HCT116 (cell line): ENCODE results near the gene CDCP1. TPM values are rescaled to one million over a fixed set of nuclear protein-coding genes. Genes with fewer than 3 reads are reported as not detected.

ENCODE experiments used
- ATAC-seq: fragments of 200-7000 bp; cut with Tn5 transposase; 2 replicates; pipeline ENCODE4 v1.9.1; 2020; ENCODE audit warnings: mild to moderate bottlenecking, moderate library complexity
- BruUV-seq: library from RNA; stranded (reverse); fragments of 400-500 nt; replicated peaks from 2 replicates; lab custom pipeline; 2021; lab: Mats Ljungman, UMichigan
- CTCF ChIA-PET: fragments of 300-600 bp; sonication (Branson Sonifier 250); formaldehyde crosslinking; loops from one replicate; lab custom pipeline; 2021; ENCODE audit warnings: antibody characterized with exemption; lab: Charles Lee
- POLR2A ChIA-PET: fragments of 300-600, 350-600 bp; sonication (Branson Sonifier 250); formaldehyde crosslinking; loops from one replicate; lab custom pipeline; 2021; ENCODE audit warnings: antibody characterized with exemption; lab: Charles Lee
- RAD21 ChIA-PET, 2 experiments: fragments of 300-600 bp; sonication (Branson Sonifier 250); formaldehyde crosslinking; loops; one replicate each; lab custom pipeline; 2023; ENCODE audit warnings: low total read pairs in 2 of 2; ENCODE audit not compliant: uncharacterized antibody in 2 of 2, unreplicated experiment in 2 of 2, low non-redundant PET in 1 of 2; lab: Charles Lee
- DNase-seq: peaks from one replicate; pipeline ENCODE4 v3.0.0-alpha.2; 2010; ENCODE audit warnings: low read depth, low spot score
- H2AFZ ChIP-seq: fragments of 200-600 bp; shearing (Covaris generic), sonication (generic); 2 replicates; pipeline ENCODE4 v1.6.1; 2017; ENCODE audit warnings: low read depth, mixed run types, mixed read lengths, antibody characterized with exemption, low read length; ENCODE audit not compliant: poor library complexity, severe bottlenecking
- H3K27ac ChIP-seq: 2 replicates; pipeline ENCODE4 v1.5.1; 2012; ENCODE audit warnings: low read depth, low read length
- H3K27me3 ChIP-seq: fragments of 200-600 bp; sonication (generic); 2 replicates; pipeline ENCODE4 v1.6.1; 2016; ENCODE audit warnings: mixed run types, low read length, mixed read lengths; ENCODE audit not compliant: insufficient read depth
- H3K36me3 ChIP-seq, 2 experiments: fragments of 200-500 bp in 1 of 2; fragments of 200-600 bp in 1 of 2; sonication (Bioruptor generic) in 1 of 2; sonication (generic) in 1 of 2; 2 replicates each; pipeline versions ENCODE4 v1.5.1 to v1.6.1; 2014 to 2016; ENCODE audit warnings: low read length in 2 of 2, inconsistent platforms in 1 of 2, mixed read lengths in 1 of 2, mixed run types in 1 of 2; ENCODE audit not compliant: insufficient read depth in 2 of 2, control insufficient read depth in 1 of 2
- H3K4me1 ChIP-seq, 2 experiments: fragments of 200-600 bp in 1 of 2; sonication (generic) in 1 of 2; 2 replicates each; pipeline versions ENCODE4 v1.5.1 to v1.6.1; 2012 to 2017; ENCODE audit warnings: low read length in 2 of 2, inconsistent platforms in 1 of 2, mild to moderate bottlenecking in 1 of 2, mixed read lengths in 1 of 2, mixed run types in 1 of 2, moderate library complexity in 1 of 2; ENCODE audit not compliant: insufficient read depth in 2 of 2, control insufficient read depth in 1 of 2
- H3K4me2 ChIP-seq: fragments of 200-600 bp; sonication (generic); 2 replicates; pipeline ENCODE4 v1.6.1; 2017; ENCODE audit warnings: mixed run types, low read length, mixed read lengths
- H3K4me3 ChIP-seq, 2 experiments: fragments of 200-600 bp in 1 of 2; sonication (generic) in 1 of 2; replicated peaks in 1 of 2; 2 replicates each; pipeline ENCODE4 v1.5.1; 2011 to 2016; ENCODE audit warnings: low read length in 2 of 2, control low read depth in 1 of 2, low read depth in 1 of 2, mild to moderate bottlenecking in 1 of 2, mixed read lengths in 1 of 2, mixed run types in 1 of 2
- H3K79me2 ChIP-seq: fragments of 200-600 bp; sonication (generic); 2 replicates; pipeline ENCODE4 v1.6.1; 2017; ENCODE audit warnings: mild to moderate bottlenecking, mixed run types, low read length, moderate library complexity, mixed read lengths; ENCODE audit not compliant: insufficient read depth
- H3K9ac ChIP-seq: fragments of 200-600 bp; sonication (generic); 2 replicates; pipeline ENCODE4 v1.6.1; 2016; ENCODE audit warnings: low read length, mixed read lengths
- H3K9me2 ChIP-seq: fragments of 200-600 bp; sonication (generic), shearing (Covaris generic); 2 replicates; pipeline ENCODE4 v1.6.1; 2017; ENCODE audit warnings: mixed run types, mild to moderate bottlenecking, moderate library complexity; ENCODE audit not compliant: insufficient read depth
- H3K9me3 ChIP-seq, 2 experiments: fragments of 200-500 bp in 1 of 2; fragments of 200-600 bp in 1 of 2; sonication (Bioruptor generic) in 1 of 2; sonication (generic) in 1 of 2; 2 replicates each; pipeline ENCODE4 v1.6.1; 2014 to 2017; ENCODE audit warnings: low read length in 2 of 2, mixed read lengths in 2 of 2, inconsistent platforms in 1 of 2, low read depth in 1 of 2, mild to moderate bottlenecking in 1 of 2, mixed run types in 1 of 2, moderate library complexity in 1 of 2; ENCODE audit not compliant: control insufficient read depth in 1 of 2, insufficient read depth in 1 of 2
- H4K20me1 ChIP-seq: fragments of 200-600 bp; sonication (generic), shearing (Covaris generic); 2 replicates; pipeline ENCODE4 v1.6.1; 2017; ENCODE audit warnings: mixed run types, mild to moderate bottlenecking, moderate library complexity; ENCODE audit not compliant: insufficient read depth
- ELF1 ChIP-seq: IDR thresholded peaks from 2 replicates; pipeline ENCODE4 v1.6.1; 2012; ENCODE audit warnings: low read depth, borderline replicate concordance
- EZH2 ChIP-seq: fragments of 200-600 bp; sonication (generic); IDR thresholded peaks from 2 replicates; pipeline ENCODE4 v1.6.1; 2017; ENCODE audit warnings: antibody characterized with exemption, mixed run types
- JUND ChIP-seq: IDR thresholded peaks from 2 replicates; pipeline ENCODE4 v1.6.1; 2012
- MAX ChIP-seq: IDR thresholded peaks from 2 replicates; pipeline ENCODE4 v1.6.1; 2012
- POLR2AphosphoS5 ChIP-seq: IDR thresholded peaks from 2 replicates; pipeline ENCODE4 v1.6.1; 2011; ENCODE audit warnings: mild to moderate bottlenecking, low read depth, low read length, moderate library complexity
- TCF7L2 ChIP-seq: IDR thresholded peaks from 2 replicates; pipeline ENCODE4 v1.7.0; 2011; ENCODE audit warnings: borderline replicate concordance, inconsistent platforms; ENCODE audit not compliant: insufficient read depth, insufficient read length; ENCODE audit errors: extremely low read depth
- ZNF274 ChIP-seq: fragments of 200-500 bp; sonication (Bioruptor generic); IDR thresholded peaks from 2 replicates; pipeline ENCODE4 v1.6.1; 2014; ENCODE audit warnings: mild to moderate bottlenecking, low read depth, low read length, inconsistent platforms
- intact Hi-C: fragments of 100-400 bp; cut with micrococcal nuclease; formaldehyde crosslinking; loops from 2 replicates; pipeline ENCODE4 v1.10.0; 2022
- total RNA-seq: library from RNA; stranded (reverse); gene quantifications from one replicate; pipeline ENCODE4 v1.2.1, GENCODE V29; 2021; ENCODE audit not compliant: unreplicated experiment
- TF ChIP-seq, protein P1 (sequence below): IDR thresholded peaks from 2 replicates; pipeline ENCODE4 v1.6.1; 2011; ENCODE audit warnings: mild to moderate bottlenecking, low read length, moderate library complexity; ENCODE audit not compliant: insufficient replicate concordance; ENCODE audit errors: extremely low read depth

CDCP1 gene
- total RNA-seq, 1 experiment from 2014 or later = 196 TPM

DNA sequence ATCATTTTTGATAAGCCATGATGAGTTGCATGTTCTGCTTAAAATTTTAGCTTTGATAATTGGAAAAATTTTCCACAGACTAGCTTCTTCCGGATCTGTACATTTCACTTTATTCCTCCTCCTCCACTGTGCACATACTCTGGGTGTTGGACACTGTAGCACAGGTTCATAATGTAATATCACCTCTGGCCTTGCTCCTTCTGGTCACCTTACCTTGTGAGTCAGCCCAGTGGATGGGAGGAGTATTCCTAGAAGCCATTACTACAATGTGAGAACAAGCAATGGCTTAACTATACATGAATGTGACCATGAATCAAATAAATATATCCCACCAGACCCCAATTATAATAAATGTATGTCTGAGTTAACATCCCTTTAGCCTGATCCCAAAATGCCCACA is 6.1 kb upstream of the CDCP1 start (continued):
- TF ChIP-seq MAX = no peak
- no peak for TF ChIP-seq POLR2AphosphoS5
- no peak for TF ChIP-seq EZH2
- TF ChIP-seq JUND = no peak
- no peak for TF ChIP-seq TCF7L2
- TF ChIP-seq, all 23 proteins: peak for 0

DNA sequence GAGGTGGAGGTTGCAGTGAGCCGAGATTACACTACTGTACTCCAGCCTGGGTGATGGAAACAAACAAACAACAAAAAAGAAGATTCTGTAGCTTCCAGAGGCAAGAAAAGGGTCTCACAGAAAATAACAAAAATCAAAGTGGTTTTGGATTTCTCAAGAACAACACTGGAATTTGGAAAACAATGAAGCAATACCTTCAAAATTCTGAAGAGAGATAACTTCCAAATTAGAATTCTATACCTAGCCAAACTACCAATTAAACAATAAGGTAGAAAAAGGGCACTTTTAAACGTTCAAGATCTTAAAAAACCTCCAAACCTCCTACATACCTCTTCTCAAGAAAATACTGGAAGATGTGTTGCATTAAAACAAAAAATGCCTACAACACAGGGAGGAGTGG is 4.9 kb upstream of the CDCP1 start:
- POLR2A ChIA-PET = no interaction called here
- BruUV-seq = no TSS peak
- H3K36me3 ChIP-seq = 0 out of 4 replicates have a peak, but pooled peaks cover 0 to 3% of the 10 kb centered on the region in 2 experiments
- no peak for ATAC-seq
- no peak overlapping the region for H3K4me3 ChIP-seq
- no peak overlapping the region for H3K27ac ChIP-seq
- peaks cover 8% of the 10 kb centered on the region for H3K79me2 ChIP-seq
- H3K9me2 ChIP-seq = no peaks in the 10 kb centered on the region
- TF ChIP-seq ZNF274 (no peak), MAX (no peak), ELF1 (no peak), JUND (no peak)
- TF ChIP-seq, protein P1, sequence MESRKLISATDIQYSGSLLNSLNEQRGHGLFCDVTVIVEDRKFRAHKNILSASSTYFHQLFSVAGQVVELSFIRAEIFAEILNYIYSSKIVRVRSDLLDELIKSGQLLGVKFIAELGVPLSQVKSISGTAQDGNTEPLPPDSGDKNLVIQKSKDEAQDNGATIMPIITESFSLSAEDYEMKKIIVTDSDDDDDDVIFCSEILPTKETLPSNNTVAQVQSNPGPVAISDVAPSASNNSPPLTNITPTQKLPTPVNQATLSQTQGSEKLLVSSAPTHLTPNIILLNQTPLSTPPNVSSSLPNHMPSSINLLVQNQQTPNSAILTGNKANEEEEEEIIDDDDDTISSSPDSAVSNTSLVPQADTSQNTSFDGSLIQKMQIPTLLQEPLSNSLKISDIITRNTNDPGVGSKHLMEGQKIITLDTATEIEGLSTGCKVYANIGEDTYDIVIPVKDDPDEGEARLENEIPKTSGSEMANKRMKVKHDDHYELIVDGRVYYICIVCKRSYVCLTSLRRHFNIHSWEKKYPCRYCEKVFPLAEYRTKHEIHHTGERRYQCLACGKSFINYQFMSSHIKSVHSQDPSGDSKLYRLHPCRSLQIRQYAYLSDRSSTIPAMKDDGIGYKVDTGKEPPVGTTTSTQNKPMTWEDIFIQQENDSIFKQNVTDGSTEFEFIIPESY = no peak
- TF ChIP-seq, all 23 proteins: peak for 0
- Histone ChIP-seq H4K20me1 (no peaks in the 10 kb centered on the region), H3K27me3 (no peaks in the 10 kb centered on the region), H3K4me1 (peaks cover 4 to 37% of the 10 kb centered on the region in 2 experiments), H3K9me3 (peaks cover 0 to 4% of the 10 kb centered on the region in 2 experiments; a peak in 2 of 4 replicates), H3K9ac (no peak overlapping the region), H3K4me2 (no peak overlapping the region), H2AFZ (no peak overlapping the region)
- intact Hi-C loops = no loop called here
- no peak for DNase-seq
- ChIA-PET CTCF (no interaction called here), RAD21 (no interaction called here)
